DND-41 (cell line): ENCODE results near the gene DEK.

Experiments used
- ATAC-seq: fragments of 200-7000 bp; cut with Tn5 transposase; 3 replicates; pipeline ENCODE4 v1.9.1; 2021; ENCODE audit warnings: low read depth; ENCODE audit not compliant: insufficient read depth
- DNase-seq: peaks from one replicate; pipeline ENCODE4 v3.0.0-alpha.2; 2020
- H2AFZ ChIP-seq: 2 replicates; pipeline ENCODE4 v1.6.0; 2012; ENCODE audit warnings: low read depth, low read length
- H3K27ac ChIP-seq: 2 replicates; pipeline ENCODE4 v1.5.1; 2012; ENCODE audit warnings: low read length, inconsistent platforms
- H3K27me3 ChIP-seq: fragments of 200-600 bp; sonication (generic); 2 replicates; pipeline ENCODE4 v1.6.0; 2012; ENCODE audit warnings: low read length, mild to moderate bottlenecking, inconsistent platforms; ENCODE audit not compliant: insufficient read depth, poor library complexity
- H3K36me3 ChIP-seq: 2 replicates; pipeline ENCODE4 v1.5.1; 2012; ENCODE audit warnings: low read length, inconsistent platforms; ENCODE audit not compliant: insufficient read depth
- H3K4me1 ChIP-seq: 2 replicates; pipeline ENCODE4 v1.5.1; 2012; ENCODE audit warnings: mild to moderate bottlenecking, low read length; ENCODE audit not compliant: insufficient read depth
- H3K4me2 ChIP-seq: 2 replicates; pipeline ENCODE4 v1.6.0; 2012; ENCODE audit warnings: mild to moderate bottlenecking, moderate library complexity, low read length, inconsistent platforms; ENCODE audit not compliant: insufficient read depth
- H3K4me3 ChIP-seq, 2 experiments: fragments of 200-600 bp in 1 of 2; shearing (Covaris generic) in 1 of 2; 2 replicates each; pipeline ENCODE4 v1.5.1; 2012 to 2016; ENCODE audit warnings: inconsistent platforms in 2 of 2, low read length in 2 of 2, mild to moderate bottlenecking in 2 of 2, low read depth in 1 of 2, moderate library complexity in 1 of 2
- H3K79me2 ChIP-seq: 2 replicates; pipeline ENCODE4 v1.6.0; 2012; ENCODE audit warnings: low read length, inconsistent platforms; ENCODE audit not compliant: insufficient read depth
- H3K9ac ChIP-seq: 2 replicates; pipeline ENCODE4 v1.6.0; 2012; ENCODE audit warnings: low read depth, mild to moderate bottlenecking, inconsistent platforms, low read length, moderate library complexity
- H3K9me3 ChIP-seq: 2 replicates; pipeline ENCODE4 v1.5.1; 2012; ENCODE audit warnings: low read length, moderate library complexity, mild to moderate bottlenecking, inconsistent platforms; ENCODE audit not compliant: insufficient read depth, severe bottlenecking
- H4K20me1 ChIP-seq: 2 replicates; pipeline ENCODE4 v1.6.0; 2012; ENCODE audit warnings: low read length; ENCODE audit not compliant: insufficient read depth
- CTCF ChIP-seq: IDR thresholded peaks from 2 replicates; pipeline ENCODE4 v1.5.1; 2012; ENCODE audit warnings: borderline replicate concordance, low read length, moderate library complexity, mild to moderate bottlenecking; ENCODE audit not compliant: poor library complexity, severe bottlenecking; ENCODE audit errors: extremely low read depth
- EZH2 ChIP-seq: IDR thresholded peaks from 3 replicates; pipeline ENCODE4 v1.6.1; 2012; ENCODE audit warnings: borderline replicate concordance, low read depth, mild to moderate bottlenecking, moderate library complexity, low read length, inconsistent platforms; ENCODE audit not compliant: severe bottlenecking

Gene DEK

GRCh38 chr6:18249271-18249670 lies 15.1 kb downstream of the DEK start:
- Histone ChIP-seq H3K4me2 (no peak overlapping the region), H3K9me3 (no peaks in the 10 kb centered on the region), H3K9ac (no peak overlapping the region), H2AFZ (no peak overlapping the region), H3K4me3 (no peak overlapping the region), H3K4me1 (peaks cover 7% of the 10 kb centered on the region; the same call in 1 of the 2 replicates), H4K20me1 (peaks cover 85% of the 10 kb centered on the region), H3K36me3 (peaks cover 100% of the 10 kb centered on the region), H3K27me3 (no peaks in the 10 kb centered on the region), H3K79me2 (peaks cover 100% of the 10 kb centered on the region), H3K27ac (no peak overlapping the region)
- no peak for ATAC-seq
- no peak for DNase-seq
- TF ChIP-seq CTCF: no peak
- TF ChIP-seq EZH2: no peak

- peaks cover 100% of the 10 kb centered on the region for H3K79me2 ChIP-seq
- no peaks in the 10 kb centered on the region for H3K27me3 ChIP-seq
- peaks cover 100% of the 10 kb centered on the region for H3K36me3 ChIP-seq
- H3K4me2 ChIP-seq: no peak overlapping the region
- DNase-seq (no peak), ATAC-seq (no peak)
- no peak overlapping the region for H3K4me3 ChIP-seq
- H2AFZ ChIP-seq: no peak overlapping the region
- peaks cover 80% of the 10 kb centered on the region for H4K20me1 ChIP-seq
- H3K4me1 ChIP-seq: peaks cover 7% of the 10 kb centered on the region; the same call in 1 of the 2 replicates
- H3K9ac ChIP-seq: no peak overlapping the region
- no peak overlapping the region for H3K27ac ChIP-seq
- H3K9me3 ChIP-seq: no peaks in the 10 kb centered on the region
- TF ChIP-seq EZH2: no peak
- TF ChIP-seq CTCF: no peak
Measured at GRCh38 chr6:18248698-18249097, 15.6 kb downstream of the DEK start.

- Histone ChIP-seq H3K79me2 (peaks cover 100% of the 10 kb centered on the region), H3K9ac (no peak overlapping the region), H3K4me1 (peaks cover under 1% of the 10 kb centered on the region; the same call in 1 of the 2 replicates), H4K20me1 (peaks cover 80% of the 10 kb centered on the region), H3K4me2 (no peak overlapping the region), H3K4me3 (no peak overlapping the region), H2AFZ (no peak overlapping the region), H3K36me3 (peaks cover 100% of the 10 kb centered on the region), H3K27me3 (no peaks in the 10 kb centered on the region), H3K27ac (no peak overlapping the region), H3K9me3 (no peaks in the 10 kb centered on the region)
- DNase-seq (no peak), ATAC-seq (no peak)
- TF ChIP-seq EZH2 (no peak), CTCF (no peak)
Measured at GRCh38 chr6:18247002-18247401, 17.3 kb downstream of the DEK start.

GRCh38 chr6:18246205-18246604 lies 18.1 kb downstream of the DEK start:
- Histone ChIP-seq H3K9ac (no peak overlapping the region), H3K4me1 (no peaks in the 10 kb centered on the region), H3K27ac (no peak overlapping the region), H4K20me1 (peaks cover 78% of the 10 kb centered on the region), H3K36me3 (peaks cover 100% of the 10 kb centered on the region), H3K4me2 (no peak overlapping the region), H3K27me3 (no peaks in the 10 kb centered on the region), H3K79me2 (peaks cover 100% of the 10 kb centered on the region), H2AFZ (no peak overlapping the region), H3K9me3 (no peaks in the 10 kb centered on the region), H3K4me3 (no peak overlapping the region)
- DNase-seq (no peak), ATAC-seq (no peak)
- TF ChIP-seq CTCF (no peak), EZH2 (no peak)
